GM21360 (cell line): ENCODE data around the gene THRA.

Source experiments
- ATAC-seq: cut with Tn5 transposase; IDR thresholded peaks from one replicate; pipeline ENCODE4 v1.9.1; 2021; ENCODE audit warnings: mild to moderate bottlenecking, moderate library complexity; ENCODE audit not compliant: unreplicated experiment

The THRA gene

DNA sequence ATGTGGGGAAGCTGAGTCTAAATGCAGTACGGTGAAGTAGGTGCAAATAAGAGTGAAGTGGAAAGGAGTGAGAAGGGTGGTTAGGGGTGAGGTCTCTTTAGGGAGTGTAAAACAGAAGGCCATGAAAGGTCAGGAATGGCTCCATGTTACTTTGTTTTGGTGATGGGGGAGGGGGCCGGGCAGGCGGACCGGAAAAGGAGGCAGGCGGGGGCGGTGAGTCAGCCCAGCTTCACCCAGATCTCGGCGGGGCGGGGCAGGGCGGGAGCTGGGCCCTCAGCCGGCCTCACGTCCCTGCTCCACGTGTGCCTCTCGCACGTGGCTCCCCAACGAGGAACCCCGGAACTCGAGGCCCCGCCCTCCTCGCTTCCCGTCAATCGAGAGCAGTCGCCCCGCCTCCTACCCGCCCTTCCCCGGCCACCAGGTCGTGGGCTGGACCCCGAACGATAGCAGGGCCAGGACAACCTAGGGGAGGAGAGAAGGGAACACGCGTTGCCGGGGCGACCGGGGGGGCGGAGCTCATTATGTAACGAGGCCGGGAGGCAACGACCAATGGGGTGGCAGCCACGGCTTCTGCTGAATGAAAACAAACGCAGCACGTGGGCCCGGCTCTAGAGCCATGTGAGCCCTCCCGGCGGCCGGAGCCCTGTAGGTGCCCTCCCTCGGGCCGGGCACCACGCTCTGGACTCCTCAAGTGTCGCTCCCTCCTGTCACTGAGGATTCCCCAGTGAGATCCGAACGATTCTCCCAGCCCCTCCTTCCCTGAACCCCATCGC lies 36.3 kb downstream of the THRA start:
- peak; percentile 63 for ATAC-seq

- ATAC-seq = no peak
Measured at GRCh38 chr17:40099619-40100418, 37.1 kb downstream of the THRA start.

DNA sequence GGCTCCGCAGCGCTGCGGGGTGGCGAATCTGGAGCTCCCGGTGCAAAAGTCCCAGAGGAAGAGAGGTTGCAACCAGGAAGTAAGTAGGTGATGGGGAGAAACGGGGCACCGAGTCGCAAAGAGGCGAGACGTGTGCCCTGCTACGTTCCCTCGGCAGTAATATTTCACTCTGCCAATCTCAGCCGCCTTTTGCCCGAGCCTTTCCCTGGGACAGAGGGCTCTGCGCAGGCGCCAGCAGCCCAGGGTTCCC lies 37.6 kb downstream of the THRA start, which contains the start of gene NR1D1:
NR1D1 (minus strand) TSS at position 171 of the 250 bp plus-strand sequence. CDS start 495 bp downstream, outside the sequence.
- no peak for ATAC-seq

GRCh38 chr17:40100669-40101366 lies 38.1 kb downstream of the THRA start:
- no peak for ATAC-seq

DNA sequence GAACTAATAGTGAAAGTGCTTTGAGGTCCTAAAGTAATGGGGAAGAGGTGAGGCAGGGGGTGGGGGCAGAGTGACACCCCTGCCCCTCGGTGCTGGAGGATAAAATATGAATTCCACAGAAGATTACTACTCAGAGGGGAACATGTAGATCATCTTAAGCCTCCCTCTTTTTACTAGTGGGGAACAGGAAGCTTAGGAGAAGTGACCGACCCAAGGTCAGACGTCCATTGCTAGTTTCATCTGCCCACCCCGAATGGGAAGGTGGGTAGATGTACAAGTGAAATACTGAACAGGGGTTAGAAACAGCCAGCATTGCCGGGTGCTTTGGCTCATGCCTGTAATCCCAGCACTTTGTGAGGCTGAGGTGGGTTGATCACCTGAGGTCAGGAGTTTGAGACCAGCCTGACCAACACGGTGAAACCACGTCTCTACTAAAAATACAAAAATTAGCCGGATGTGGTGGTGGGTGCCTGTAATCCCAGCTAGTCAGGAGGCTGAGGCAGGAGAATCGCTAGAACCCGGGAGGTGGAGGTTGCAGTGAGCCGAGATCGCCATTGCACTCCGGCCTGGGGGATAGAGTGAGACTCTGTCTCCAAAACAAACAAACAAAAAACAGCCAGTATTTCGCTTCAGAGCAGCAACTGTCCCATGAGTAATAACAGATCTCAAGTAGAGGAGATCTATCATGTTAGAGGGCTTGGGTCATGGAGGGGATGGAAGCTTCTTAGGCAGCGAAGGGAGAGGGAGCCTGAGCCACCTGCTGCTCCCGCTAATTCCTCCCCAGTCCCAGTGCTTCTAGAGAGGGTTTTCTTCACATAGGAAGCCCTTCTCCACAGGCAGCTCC lies 38.8 kb downstream of the THRA start:
- no peak for ATAC-seq

- ATAC-seq = no peak
Measured at GRCh38 chr17:40103071-40103661, 40.4 kb downstream of the THRA start.

GRCh38 chr17:40103688-40104087 lies 40.9 kb downstream of the THRA start:
- ATAC-seq = no peak

DNA sequence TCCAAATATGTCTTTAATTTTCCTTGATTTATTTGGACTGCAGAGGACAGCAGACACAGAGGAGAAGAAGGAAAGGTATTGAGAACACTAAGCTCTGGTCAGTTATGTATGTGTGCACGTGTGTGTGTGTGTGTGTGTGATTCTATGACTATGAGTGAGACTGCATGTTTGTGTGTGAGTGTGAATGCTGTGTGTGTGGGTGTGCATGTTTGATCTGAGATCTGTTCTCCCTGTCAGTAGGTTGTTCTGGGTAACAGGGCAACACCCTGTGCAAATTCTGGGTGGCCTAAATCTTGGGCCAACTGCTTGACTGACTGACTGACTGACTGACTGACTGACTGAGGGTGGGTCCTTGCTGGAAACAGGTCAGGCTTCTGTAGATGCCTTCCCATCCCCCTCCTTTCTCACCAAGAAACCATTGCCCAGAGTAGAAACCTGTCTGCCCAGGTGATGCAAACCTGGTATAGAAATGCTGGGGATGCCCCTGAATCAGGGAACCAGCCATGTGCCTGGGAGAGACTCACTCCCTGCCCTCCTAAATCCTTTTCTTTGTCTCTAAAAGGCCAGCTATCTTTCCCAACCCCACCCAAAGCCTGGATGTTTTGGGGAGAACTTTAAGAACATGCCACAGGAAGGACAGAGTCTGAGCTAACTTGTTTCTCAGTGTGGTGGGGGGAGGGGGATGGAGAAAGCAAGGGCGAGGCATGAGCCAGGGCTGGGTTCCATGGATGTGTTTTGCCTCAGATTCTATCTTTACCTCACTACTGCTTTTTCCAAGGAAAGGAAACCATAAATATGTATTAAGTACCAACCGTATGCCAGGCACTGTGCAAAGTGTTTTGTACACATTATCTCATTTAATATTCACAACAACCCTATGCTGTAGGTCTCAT lies 42.1 kb downstream of the THRA start:
- no peak for ATAC-seq

GRCh38 chr17:40105861-40106759 lies 43.3 kb downstream of the THRA start:
- ATAC-seq = no peak

- no peak for ATAC-seq
Measured at GRCh38 chr17:40106760-40107521, 44.2 kb downstream of the THRA start.

DNA sequence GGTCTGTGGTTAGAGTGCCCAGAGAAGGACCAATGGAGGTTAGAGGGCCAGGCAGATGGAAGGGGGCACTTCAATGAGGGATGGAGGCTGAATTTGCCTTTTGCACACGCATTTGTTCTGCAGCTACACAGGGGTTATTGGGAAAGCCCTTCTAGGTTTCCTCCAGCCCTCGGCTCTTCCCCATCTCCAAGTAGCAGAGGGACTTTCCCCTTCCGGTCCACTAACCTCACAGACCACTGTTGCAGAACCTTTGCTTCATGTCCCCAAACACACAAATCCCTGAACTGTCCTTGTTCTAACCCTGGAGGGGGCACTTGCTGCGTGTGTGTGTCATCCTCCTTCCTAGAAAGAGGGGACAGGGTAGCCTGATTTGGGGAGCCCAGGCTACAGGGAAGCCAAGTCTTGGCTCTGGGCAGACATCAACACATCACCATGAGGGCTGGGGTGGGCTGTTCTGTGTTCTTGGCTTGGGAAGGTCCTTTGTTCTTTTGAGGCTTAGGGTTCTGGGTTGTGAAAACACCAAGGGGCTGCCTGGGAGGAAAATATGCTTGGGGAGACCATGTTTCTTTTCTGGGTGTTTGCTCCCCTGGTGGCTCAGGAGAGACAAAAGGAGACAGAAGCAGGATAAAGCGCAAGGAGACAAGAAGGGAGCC lies 44.9 kb downstream of the THRA start:
- no peak for ATAC-seq

DNA sequence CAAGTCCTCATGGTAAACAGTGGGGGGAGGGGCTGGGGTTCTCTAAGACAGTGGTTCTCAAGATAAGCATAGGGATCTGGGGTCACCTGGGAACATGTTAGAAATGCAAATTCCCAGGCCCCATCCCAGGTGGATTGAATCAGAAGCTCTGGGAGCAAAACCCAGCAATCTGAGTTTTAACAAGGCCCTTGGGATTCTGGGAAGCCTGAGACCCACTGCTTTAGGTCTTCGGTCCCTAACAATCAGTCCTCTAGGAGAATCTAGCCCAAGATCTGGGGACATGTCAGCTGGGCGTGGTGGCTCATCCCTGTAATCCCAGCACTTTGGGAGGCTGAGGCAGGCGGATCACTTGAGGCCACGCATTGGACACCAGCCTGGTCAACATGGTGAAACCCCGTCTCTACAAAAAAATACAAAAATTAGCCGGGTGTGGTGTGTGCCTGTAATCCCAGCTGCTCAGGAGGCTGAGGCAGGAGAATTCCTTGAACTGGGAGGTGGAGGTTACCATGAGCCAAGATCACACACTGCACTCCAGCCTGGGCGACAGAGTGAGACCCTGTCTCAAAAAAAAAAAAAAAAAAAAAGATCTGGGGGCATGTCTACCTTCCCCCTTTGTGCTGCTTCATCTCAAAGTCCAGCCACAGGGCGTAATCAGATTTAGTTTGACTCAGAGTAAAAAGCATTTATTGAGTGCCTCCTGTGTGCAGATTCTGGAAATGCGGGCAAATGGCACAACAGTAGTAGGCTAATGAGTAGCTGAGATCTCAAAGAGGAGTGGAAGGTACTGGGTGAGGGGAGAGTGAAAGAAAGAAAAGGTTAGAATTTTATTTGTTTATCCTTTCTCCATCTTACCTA lies 46.4 kb downstream of the THRA start:
- no peak for ATAC-seq

GRCh38 chr17:40110026-40110845 lies 47.5 kb downstream of the THRA start:
- no peak for ATAC-seq

DNA sequence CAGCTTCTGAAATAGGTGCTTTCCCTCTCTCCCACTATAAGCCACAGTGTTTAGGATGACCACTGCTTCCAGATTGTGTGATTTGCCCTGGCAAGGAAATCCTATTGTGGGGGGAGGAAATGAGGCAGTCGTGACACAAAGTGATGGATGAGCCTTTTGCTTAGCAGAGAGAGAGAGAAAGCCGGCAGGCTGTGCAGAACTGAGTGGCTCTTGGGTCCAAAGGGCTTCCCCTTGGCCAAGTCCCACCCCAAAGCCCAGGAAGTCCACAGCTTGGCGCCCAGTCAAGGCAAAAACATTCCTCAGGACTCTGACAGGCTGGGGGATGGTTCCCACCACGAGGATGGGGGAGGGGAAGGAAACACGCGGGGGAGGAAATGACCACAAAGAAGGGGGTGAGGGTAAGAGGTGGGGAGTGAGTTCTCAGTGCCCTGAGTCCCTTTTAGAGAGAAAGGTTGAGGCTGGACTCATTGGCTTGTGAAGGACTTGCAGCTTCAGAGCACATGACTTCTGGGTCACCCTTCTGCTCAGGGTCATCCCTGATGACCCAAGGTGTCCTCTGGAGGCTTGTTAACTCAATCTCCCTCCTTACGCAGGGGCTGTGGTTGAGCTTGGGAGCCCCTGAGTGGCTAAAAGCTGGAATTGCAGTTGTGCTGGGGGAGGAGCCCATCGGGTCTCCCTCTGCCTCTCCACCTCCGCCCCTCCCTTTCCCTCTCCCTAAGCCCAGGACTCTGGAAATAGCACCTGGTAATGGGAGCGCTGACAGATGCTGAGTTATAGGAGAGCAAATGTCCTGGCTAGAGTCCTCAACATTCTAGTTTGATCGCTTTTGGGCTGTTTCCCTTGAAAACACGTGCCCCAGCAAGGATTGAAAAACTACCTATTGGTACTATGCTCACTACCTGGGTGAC lies 48.7 kb downstream of the THRA start:
- no peak for ATAC-seq
